Heart right ventricle (tissue), 16 donors: ENCODE data around the gene PPM1F. TPM values are rescaled to one million over a fixed set of nuclear protein-coding genes. Genes with fewer than 3 reads are reported as not detected.
A peak's percentile ranks its signal among the peaks of the same experiment; 100 is the strongest.

ENCODE experiments used
- ATAC-seq, 8 donors: fragments of 200-7000 bp; cut with Tn5 transposase; one replicate each; pipeline ENCODE4 v1.9.1; 2020; ENCODE audit warnings: mild to moderate bottlenecking in 8 of 8, moderate library complexity in 8 of 8, moderate number of reproducible peaks in 1 of 8
- DNase-seq, 2 donors: peaks; one replicate each; pipeline ENCODE4 v3.0.0-alpha.2; 2020
- H3K27ac ChIP-seq, 10 donors: fragments of 200-600 bp; sonication (generic) in 2 of 10; one replicate each; pipeline versions ENCODE4 v1.5.0 to v1.8.0; 2020 to 2022; ENCODE audit warnings: mild to moderate bottlenecking in 3 of 10
- H3K27me3 ChIP-seq, 7 donors: fragments of 200-600 bp; one replicate each; pipeline ENCODE4 v1.8.0; 2021 to 2022; ENCODE audit warnings: mild to moderate bottlenecking in 2 of 7
- H3K36me3 ChIP-seq, 9 donors: fragments of 200-600 bp; sonication (generic) in 1 of 9; one replicate each; pipeline versions ENCODE4 v1.5.0 to v1.8.0; 2020 to 2022; ENCODE audit warnings: mild to moderate bottlenecking in 2 of 9
- H3K4me1 ChIP-seq, 9 donors: fragments of 200-600 bp; sonication (generic) in 1 of 9; one replicate each; pipeline versions ENCODE4 v1.5.0 to v1.8.0; 2020 to 2022; ENCODE audit warnings: mild to moderate bottlenecking in 4 of 9
- H3K4me3 ChIP-seq, 10 donors: fragments of 200-600 bp; sonication (generic) in 2 of 10; one replicate each; pipeline versions ENCODE4 v1.5.0 to v1.8.0; 2020 to 2022; ENCODE audit warnings: mild to moderate bottlenecking in 7 of 10, moderate library complexity in 2 of 10
- H3K9me3 ChIP-seq, 11 donors: fragments of 200-600 bp in 10 of 11; sonication (generic) in 2 of 11; one replicate each; pipeline versions ENCODE4 v1.5.0 to v1.8.0; 2013 to 2022; ENCODE audit warnings: mild to moderate bottlenecking in 2 of 11, control low read depth in 1 of 11, moderate library complexity in 1 of 11
- CTCF ChIP-seq, 9 donors: fragments of 200-600 bp; sonication (generic) in 2 of 9; IDR thresholded peaks; one replicate each; pipeline versions ENCODE4 v1.5.0 to v1.8.0; 2021 to 2022; ENCODE audit warnings: antibody characterized with exemption in 9 of 9, mild to moderate bottlenecking in 5 of 9, moderate library complexity in 1 of 9
- WGBS, 2 donors: extraction: QIAGEN DNeasy Blood & Tissue Kit; methylation state at CpG; one replicate each; pipeline ENCODE4 v1.1.7; 2013; ENCODE audit warnings: inconsistent platforms in 1 of 2; 5-methylcytosine and 5-hydroxymethylcytosine counted together
- intact Hi-C, 10 donors: fragments of 100-400 bp; cut with DNase I; formaldehyde crosslinking; loops; one replicate each; pipeline versions ENCODE4 v1.11.1 to v1.14.2; 2022
- polyA plus RNA-seq, 2 donors: library from polyadenylated mRNA; stranded (reverse); fragments of 200-250 nt; gene quantifications; one replicate each; pipeline ENCODE4 v1.2.3, GENCODE V29; 2013
- total RNA-seq, 10 donors: library from RNA; stranded (reverse); fragmentation: NEBNext Ultra II Directional in 3 of 10; extraction: Animal tissue kit (Norgen Biotek cat#: 25700) in 3 of 10; gene quantifications; one replicate each; pipeline versions ENCODE4 v1.2.1 to v1.2.4, GENCODE V29; 2021 to 2023
- donor health status: Arrhythmogenic right ventricular cardiomyopathy.
- donor health status: ischemic (EF 13 %, LVEDD 7.1; RV severe dilation, severe dysfunction).
- donor health status: healthy with polysubstance abuse.
- donor health status: DM: no; HTN: yes; CAD: no.
- donor health status: DM: no; HTN: no; CAD: no.
- donor health status: ischemic (EF 25% LVEDD 6.9; RV normal size, moderate dysfunction).
- donor health status: ischemic (EF 25% LVEDD 5.7; RV mildly dilated, moderate dysfunction).
- donor health status: healthy.
- donor health status: DM: yes; HTN: yes; CAD: no.
- donor health status: Ischemic cardiomyopathy.
- donor health status: ischemic (EF 35%, LVEDD 5.7; RV mildly dilated, moderate dysfunction).
- donor health status: nonischemic (EF 11% LVEDD 7.7; RV severe dilation, severe dysfunction).
- donor health status: DM: yes; HTN: yes; CAD: no.
- donor health status: PGD.
- donor health status: ischemic (EF 29% LVEDD 5.4; RV normal size, mild dysfunction).
- donor health status: nonischemic (EF 23%, LVEDD 6.1; RV moderate dilation, normal function).

Gene PPM1F
- total and polyA plus RNA-seq, 12 donors: 11.8 to 31.4 (median 18.1) TPM

- 89 to 94% methylated on average over 4 of the region's 4 CpGs for WGBS, 2 donors
- no peak for TF ChIP-seq CTCF (IDR thresholded peaks at IDR 0.05)
- intact Hi-C loops: no loop called here
- Histone ChIP-seq H3K27me3 (no peaks in the 10 kb centered on the region), H3K9me3 (no peaks in the 10 kb centered on the region), H3K4me3 (no peak overlapping the region), H3K4me1 (peaks cover 0 to 10% (median 0%) of the 10 kb centered on the region in 9 donors), H3K27ac (no peak overlapping the region), H3K36me3 (peaks cover 0 to 99% (median 51%) of the 10 kb centered on the region in 9 donors)
- DNase-seq (no peak), ATAC-seq (peak in 1 of 8 donors; percentile 3)
Observed at GRCh38 chr22:21926728-21927127, 25.9 kb downstream of the PPM1F start.

GRCh38 chr22:21923163-21923561 lies 29.5 kb downstream of the PPM1F start:
- peaks cover 0 to 7% (median 0%) of the 10 kb centered on the region in 9 donors for H3K4me1 ChIP-seq
- 94 to 95% methylated on average over 21 of the region's 21 CpGs for WGBS, 2 donors
- H3K36me3 ChIP-seq: peaks cover 0 to 94% (median 29%) of the 10 kb centered on the region in 9 donors

GRCh38 chr22:21922370-21923162 lies 30.1 kb downstream of the PPM1F start:
- DNase-seq (no peak), ATAC-seq (no peak)
- 91 to 93% methylated on average over 20 of the region's 20 CpGs for WGBS, 2 donors

More at GRCh38 chr22:21923163-21923561, 29.5 kb downstream of the PPM1F start:
- Histone ChIP-seq H3K4me3 (no peak overlapping the region), H3K27me3 (no peaks in the 10 kb centered on the region), H3K9me3 (no peaks in the 10 kb centered on the region), H3K27ac (no peak overlapping the region)
- intact Hi-C loops: no loop called here
- TF ChIP-seq CTCF (IDR thresholded peaks at IDR 0.05): no peak
- ATAC-seq (no peak), DNase-seq (no peak)

GRCh38 chr22:21921729-21922128 lies 30.9 kb downstream of the PPM1F start:
- no peaks in the 10 kb centered on the region for H3K9me3 ChIP-seq
- H3K4me3 ChIP-seq: no peak overlapping the region
- no peak for TF ChIP-seq CTCF (IDR thresholded peaks at IDR 0.05)
- H3K27ac ChIP-seq: no peak overlapping the region
- H3K36me3 ChIP-seq: peaks cover 0 to 81% (median 23%) of the 10 kb centered on the region in 9 donors
- DNase-seq: no peak
- H3K4me1 ChIP-seq: peaks cover 0 to 11% (median 7%) of the 10 kb centered on the region in 9 donors
- intact Hi-C loops: no loop called here
- H3K27me3 ChIP-seq: no peaks in the 10 kb centered on the region
- no peak for ATAC-seq
- 80 to 81% methylated on average over 8 of the region's 8 CpGs for WGBS, 2 donors

More at GRCh38 chr22:21922370-21923162, 30.1 kb downstream of the PPM1F start:
- intact Hi-C loops: no loop called here
- TF ChIP-seq CTCF (IDR thresholded peaks at IDR 0.05): no peak
- Histone ChIP-seq H3K27me3 (no peaks in the 10 kb centered on the region), H3K4me3 (no peak overlapping the region), H3K36me3 (peaks cover 0 to 89% (median 29%) of the 10 kb centered on the region in 9 donors), H3K9me3 (no peaks in the 10 kb centered on the region), H3K27ac (no peak overlapping the region), H3K4me1 (peaks cover 0 to 6% (median 2%) of the 10 kb centered on the region in 9 donors)
